Measurements from ENCODE around the gene RBFOX1. TPM values are rescaled to one million over a fixed set of nuclear protein-coding genes. Genes with fewer than 3 reads are reported as not detected.

RBFOX1 gene
- total RNA-seq, 1 experiment from 2014 or later: not detected

DNA sequence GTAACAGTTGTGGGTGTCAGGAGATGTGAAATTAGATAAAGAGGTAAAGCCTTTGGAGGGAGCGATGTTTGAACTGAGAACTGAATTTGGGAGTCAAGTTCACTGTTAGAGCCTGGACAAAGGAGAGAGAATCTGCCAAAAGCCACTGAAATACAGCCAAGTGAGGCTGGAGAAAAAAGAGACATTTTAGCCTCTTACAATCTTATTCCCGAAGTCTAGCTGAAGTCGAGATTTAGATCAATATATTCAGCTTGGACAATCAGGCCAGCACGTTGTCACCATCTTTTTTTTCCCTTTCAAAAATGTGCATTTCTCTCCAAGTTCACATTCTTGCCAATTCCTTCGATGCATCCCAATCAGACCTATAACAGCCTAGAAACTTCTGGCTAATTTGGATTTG, 312.2 kb downstream of the RBFOX1 start:
- Histone ChIP-seq H3K4me3 (ENCODE audit: low read length) (no peak overlapping the region), H3K36me3 (ENCODE audit: low read depth, low read length) (no peaks in the 10 kb centered on the region), H3F3A (ENCODE audit: low read length, unreplicated experiment) (no peaks in the 10 kb centered on the region), H3K27ac (ENCODE audit: low read length) (no peak overlapping the region), H3K9ac (ENCODE audit: low read length) (no peak overlapping the region), H3K9me3 (ENCODE audit: low read length) (no peaks in the 10 kb centered on the region), H3K9me2 (replicated peaks; ENCODE audit: low read length) (no peaks in the 10 kb centered on the region), H3K4me2 (ENCODE audit: low read length) (no peak overlapping the region), H3K4me1 (ENCODE audit: insufficient read depth, low read length) (no peaks in the 10 kb centered on the region), H3K27me3 (ENCODE audit: low read length) (no peaks in the 10 kb centered on the region), H4K20me1 (ENCODE audit: low read length) (no peaks in the 10 kb centered on the region), H3K79me2 (ENCODE audit: low read length) (no peaks in the 10 kb centered on the region), H2AFZ (ENCODE audit: low read length) (no peak overlapping the region)
- no peak for TF ChIP-seq EZH2phosphoT487 (IDR thresholded peaks at IDR 0.05; ENCODE audit: borderline replicate concordance, low read length)
- no peak for TF ChIP-seq EZH2 (IDR thresholded peaks at IDR 0.05; ENCODE audit: low read length, unreplicated experiment)
- TF ChIP-seq, protein P1, sequence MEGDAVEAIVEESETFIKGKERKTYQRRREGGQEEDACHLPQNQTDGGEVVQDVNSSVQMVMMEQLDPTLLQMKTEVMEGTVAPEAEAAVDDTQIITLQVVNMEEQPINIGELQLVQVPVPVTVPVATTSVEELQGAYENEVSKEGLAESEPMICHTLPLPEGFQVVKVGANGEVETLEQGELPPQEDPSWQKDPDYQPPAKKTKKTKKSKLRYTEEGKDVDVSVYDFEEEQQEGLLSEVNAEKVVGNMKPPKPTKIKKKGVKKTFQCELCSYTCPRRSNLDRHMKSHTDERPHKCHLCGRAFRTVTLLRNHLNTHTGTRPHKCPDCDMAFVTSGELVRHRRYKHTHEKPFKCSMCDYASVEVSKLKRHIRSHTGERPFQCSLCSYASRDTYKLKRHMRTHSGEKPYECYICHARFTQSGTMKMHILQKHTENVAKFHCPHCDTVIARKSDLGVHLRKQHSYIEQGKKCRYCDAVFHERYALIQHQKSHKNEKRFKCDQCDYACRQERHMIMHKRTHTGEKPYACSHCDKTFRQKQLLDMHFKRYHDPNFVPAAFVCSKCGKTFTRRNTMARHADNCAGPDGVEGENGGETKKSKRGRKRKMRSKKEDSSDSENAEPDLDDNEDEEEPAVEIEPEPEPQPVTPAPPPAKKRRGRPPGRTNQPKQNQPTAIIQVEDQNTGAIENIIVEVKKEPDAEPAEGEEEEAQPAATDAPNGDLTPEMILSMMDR (conservative IDR thresholded peaks at IDR 0.05; ENCODE audit: low read depth, low read length): no peak
- ChIA-PET CTCF (no interaction called here), POLR2A (ENCODE audit: unreplicated experiment) (no interaction called here)
- DNase-seq (no peak), ATAC-seq (no peak)
- BruUV-seq (replicated peaks): no TSS peak
- intact Hi-C loops (cut with micrococcal nuclease): no loop called here

DNA sequence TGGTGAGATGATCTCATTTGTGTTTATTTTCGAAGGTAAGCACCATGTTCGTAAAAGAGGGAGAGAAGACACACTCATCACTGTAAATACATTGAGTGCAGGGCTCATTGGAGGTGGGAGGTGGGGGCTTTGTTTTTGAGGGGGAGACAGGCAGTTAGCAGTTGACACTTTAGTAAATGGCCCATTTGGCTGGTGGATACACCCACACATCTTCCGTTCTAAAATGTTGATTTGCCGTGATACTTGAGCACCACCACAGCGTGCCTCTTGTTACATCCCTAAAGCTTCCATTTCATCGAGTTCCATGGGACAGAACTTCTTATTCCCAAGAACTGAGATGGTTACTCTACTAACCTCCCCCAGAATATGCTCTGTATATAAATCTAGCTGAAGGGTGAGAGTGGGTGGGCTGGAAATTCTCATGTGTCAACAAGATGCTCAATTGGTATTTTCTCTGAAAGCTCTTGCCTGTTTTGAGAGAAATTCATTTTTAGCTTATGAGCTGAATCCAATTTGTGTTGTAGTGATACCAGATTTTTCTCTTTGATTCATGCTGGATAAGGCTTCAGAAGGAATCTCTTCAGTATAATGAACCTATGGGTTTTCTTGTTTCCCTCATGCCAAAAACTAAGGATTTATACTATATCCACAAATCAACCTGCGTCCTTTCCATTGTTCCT, 314.3 kb downstream of the RBFOX1 start:
- no peak overlapping the region for H3K4me3 ChIP-seq (ENCODE audit: low read length)
- no peaks in the 10 kb centered on the region for H3K9me2 ChIP-seq (replicated peaks; ENCODE audit: low read length)
- H3K27ac ChIP-seq (ENCODE audit: low read length): no peak overlapping the region
- DNase-seq (no peak), ATAC-seq (no peak)
- H3K4me2 ChIP-seq (ENCODE audit: low read length): no peak overlapping the region
- no peaks in the 10 kb centered on the region for H3K79me2 ChIP-seq (ENCODE audit: low read length)
- H2AFZ ChIP-seq (ENCODE audit: low read length): no peak overlapping the region
- BruUV-seq (replicated peaks): no TSS peak
- no peak overlapping the region for H3K9ac ChIP-seq (ENCODE audit: low read length)
- no peaks in the 10 kb centered on the region for H3K9me3 ChIP-seq (ENCODE audit: low read length)
- intact Hi-C loops (cut with micrococcal nuclease): no loop called here
- H3K36me3 ChIP-seq (ENCODE audit: low read depth, low read length): no peaks in the 10 kb centered on the region
- no peaks in the 10 kb centered on the region for H4K20me1 ChIP-seq (ENCODE audit: low read length)
- TF ChIP-seq, protein P1 (conservative IDR thresholded peaks at IDR 0.05; ENCODE audit: low read depth, low read length): no peak
- TF ChIP-seq EZH2 (IDR thresholded peaks at IDR 0.05; ENCODE audit: low read length, unreplicated experiment) (no peak), EZH2phosphoT487 (IDR thresholded peaks at IDR 0.05; ENCODE audit: borderline replicate concordance, low read length) (no peak)
- no peaks in the 10 kb centered on the region for H3F3A ChIP-seq (ENCODE audit: low read length, unreplicated experiment)
- ChIA-PET CTCF (no interaction called here), POLR2A (ENCODE audit: unreplicated experiment) (no interaction called here)
- H3K4me1 ChIP-seq (ENCODE audit: insufficient read depth, low read length): no peaks in the 10 kb centered on the region
- no peaks in the 10 kb centered on the region for H3K27me3 ChIP-seq (ENCODE audit: low read length)

DNA sequence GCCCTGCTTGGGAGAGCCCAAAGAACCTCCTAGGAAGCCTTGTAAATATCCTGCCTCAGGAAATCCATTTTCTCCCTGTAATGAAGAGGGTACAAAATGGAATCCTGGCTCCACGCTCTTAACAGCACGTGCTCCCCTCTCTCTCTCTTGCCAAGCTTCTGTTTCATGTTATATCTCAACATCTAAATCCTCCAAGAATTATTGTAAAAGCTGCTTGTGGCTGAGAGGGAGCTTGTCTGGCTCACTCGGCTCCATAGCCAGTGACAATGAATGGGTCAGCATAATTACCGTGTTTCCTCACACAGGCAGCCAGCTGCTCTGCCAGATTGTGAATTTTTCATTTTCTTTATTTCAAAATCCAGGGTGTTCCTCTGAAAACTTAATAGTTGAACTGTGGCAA, 317.8 kb downstream of the RBFOX1 start:
- Histone ChIP-seq H3K4me1 (ENCODE audit: insufficient read depth, low read length) (no peaks in the 10 kb centered on the region), H3K9me2 (replicated peaks; ENCODE audit: low read length) (no peaks in the 10 kb centered on the region), H3F3A (ENCODE audit: low read length, unreplicated experiment) (no peaks in the 10 kb centered on the region), H4K20me1 (ENCODE audit: low read length) (no peaks in the 10 kb centered on the region), H3K27me3 (ENCODE audit: low read length) (no peaks in the 10 kb centered on the region), H2AFZ (ENCODE audit: low read length) (no peak overlapping the region), H3K9me3 (ENCODE audit: low read length) (no peaks in the 10 kb centered on the region), H3K4me2 (ENCODE audit: low read length) (no peak overlapping the region), H3K4me3 (ENCODE audit: low read length) (no peak overlapping the region), H3K27ac (ENCODE audit: low read length) (no peak overlapping the region), H3K9ac (ENCODE audit: low read length) (no peak overlapping the region), H3K36me3 (ENCODE audit: low read depth, low read length) (no peaks in the 10 kb centered on the region), H3K79me2 (ENCODE audit: low read length) (no peaks in the 10 kb centered on the region)
- DNase-seq: no peak
- BruUV-seq (replicated peaks): no TSS peak
- ChIA-PET CTCF (no interaction called here), POLR2A (ENCODE audit: unreplicated experiment) (no interaction called here)
- intact Hi-C loops (cut with micrococcal nuclease): no loop called here
- TF ChIP-seq EZH2 (IDR thresholded peaks at IDR 0.05; ENCODE audit: low read length, unreplicated experiment): no peak
- TF ChIP-seq EZH2phosphoT487 (IDR thresholded peaks at IDR 0.05; ENCODE audit: borderline replicate concordance, low read length): no peak
- TF ChIP-seq, protein P1 (conservative IDR thresholded peaks at IDR 0.05; ENCODE audit: low read depth, low read length): no peak
- ATAC-seq: no peak

Measured in PC-3 (cell line).